ENCODE data around the gene NAA38. TPM values are rescaled to one million over a fixed set of nuclear protein-coding genes. Genes with fewer than 3 reads are reported as not detected.
A peak's percentile ranks its signal among the peaks of the same experiment; 100 is the strongest.

NAA38 gene
- polyA plus RNA-seq, 1 donor, result 50.7 TPM

GRCh38 chr17:7862692-7863437 is 5.5 kb upstream of the NAA38 start:
- Histone ChIP-seq H3K4me1 (ENCODE audit: control insufficient read depth, insufficient read depth, low read length) (peaks cover 12% of the 10 kb centered on the region), H3K27me3 (ENCODE audit: control insufficient read depth, insufficient read depth, low read length) (no peaks in the 10 kb centered on the region), H3K36me3 (ENCODE audit: control insufficient read depth, insufficient read depth, low read length) (peaks cover 25% of the 10 kb centered on the region), H3K27ac (ENCODE audit: low read length) (no peak overlapping the region), H3K4me3 (ENCODE audit: low read length) (no peak overlapping the region), H3K9me3 (ENCODE audit: control insufficient read depth, low read depth, low read length) (no peaks in the 10 kb centered on the region)
- DNase-seq, result no peak
- WGBS (ENCODE audit: insufficient coverage, low lambda C conversion rate), result no CpG with 5 or more reads among the region's 3 CpGs

- Histone ChIP-seq H3K27ac (ENCODE audit: low read length) (no peak overlapping the region), H3K27me3 (ENCODE audit: control insufficient read depth, insufficient read depth, low read length) (no peaks in the 10 kb centered on the region), H3K4me3 (ENCODE audit: low read length) (no peak overlapping the region), H3K36me3 (ENCODE audit: control insufficient read depth, insufficient read depth, low read length) (peaks cover 22% of the 10 kb centered on the region), H3K4me1 (ENCODE audit: control insufficient read depth, insufficient read depth, low read length) (peaks cover 28% of the 10 kb centered on the region), H3K9me3 (ENCODE audit: control insufficient read depth, low read depth, low read length) (peaks cover 3% of the 10 kb centered on the region)
- DNase-seq, result no peak
- no CpG with 5 or more reads among the region's 8 CpGs for WGBS (ENCODE audit: insufficient coverage, low lambda C conversion rate)
Measured at GRCh38 chr17:7859028-7859427, 1.7 kb upstream of the NAA38 start.

- Histone ChIP-seq H3K36me3 (ENCODE audit: control insufficient read depth, insufficient read depth, low read length) (peaks cover 26% of the 10 kb centered on the region), H3K9me3 (ENCODE audit: control insufficient read depth, low read depth, low read length) (peaks cover 3% of the 10 kb centered on the region), H3K27me3 (ENCODE audit: control insufficient read depth, insufficient read depth, low read length) (no peaks in the 10 kb centered on the region), H3K4me1 (ENCODE audit: control insufficient read depth, insufficient read depth, low read length) (peaks cover 28% of the 10 kb centered on the region), H3K4me3 (ENCODE audit: low read length) (peak overlapping the region; percentile 67), H3K27ac (ENCODE audit: low read length) (peak overlapping the region; percentile 93)
- DNase-seq, result peak in 1 of 2 donors; percentile 43
- WGBS (ENCODE audit: insufficient coverage, low lambda C conversion rate), result no CpG with 5 or more reads among the region's 20 CpGs
Measured at GRCh38 chr17:7858522-7858810, 1.1 kb upstream of the NAA38 start.

GRCh38 chr17:7857713-7858521 is 558 bp upstream of the NAA38 start, which contains the start of gene CYB5D1:
TSS of gene CYB5D1 (plus strand) at chr17:7858003. CDS start at chr17:7858135, 132 bp downstream.
- H3K9me3 ChIP-seq (ENCODE audit: control insufficient read depth, low read depth, low read length), result peaks cover 3% of the 10 kb centered on the region
- WGBS (ENCODE audit: insufficient coverage, low lambda C conversion rate), result 0% methylated on average over 1 of the region's 48 CpGs
- peaks cover 28% of the 10 kb centered on the region for H3K4me1 ChIP-seq (ENCODE audit: control insufficient read depth, insufficient read depth, low read length)
- DNase-seq, result peak; percentile 88 to 97
- H3K27ac ChIP-seq (ENCODE audit: low read length), result peak within 1 kb of the TSS; percentile 93
- H3K36me3 ChIP-seq (ENCODE audit: control insufficient read depth, insufficient read depth, low read length), result peaks cover 30% of the 10 kb centered on the region
- peak within 1 kb of the TSS; percentile 67 for H3K4me3 ChIP-seq (ENCODE audit: low read length)
- H3K27me3 ChIP-seq (ENCODE audit: control insufficient read depth, insufficient read depth, low read length), result no peaks in the 10 kb centered on the region

GRCh38 chr17:7856011-7856810 is 1.1 kb downstream of the NAA38 start:
- Histone ChIP-seq H3K36me3 (ENCODE audit: control insufficient read depth, insufficient read depth, low read length) (peaks cover 36% of the 10 kb centered on the region), H3K4me3 (ENCODE audit: low read length) (peak overlapping the region; percentile 67), H3K27me3 (ENCODE audit: control insufficient read depth, insufficient read depth, low read length) (no peaks in the 10 kb centered on the region), H3K4me1 (ENCODE audit: control insufficient read depth, insufficient read depth, low read length) (peaks cover 37% of the 10 kb centered on the region), H3K9me3 (ENCODE audit: control insufficient read depth, low read depth, low read length) (peaks cover 3% of the 10 kb centered on the region), H3K27ac (ENCODE audit: low read length) (peak overlapping the region; percentile 93)
- peak; percentile 39 to 62 for DNase-seq
- no CpG with 5 or more reads among the region's 29 CpGs for WGBS (ENCODE audit: insufficient coverage, low lambda C conversion rate)

GRCh38 chr17:7855660-7856010 is 1.7 kb downstream of the NAA38 start:
- Histone ChIP-seq H3K27ac (ENCODE audit: low read length) (peak overlapping the region; percentile 15), H3K4me3 (ENCODE audit: low read length) (peak overlapping the region; percentile 19), H3K36me3 (ENCODE audit: control insufficient read depth, insufficient read depth, low read length) (peaks cover 36% of the 10 kb centered on the region), H3K4me1 (ENCODE audit: control insufficient read depth, insufficient read depth, low read length) (peaks cover 38% of the 10 kb centered on the region), H3K9me3 (ENCODE audit: control insufficient read depth, low read depth, low read length) (peaks cover 3% of the 10 kb centered on the region), H3K27me3 (ENCODE audit: control insufficient read depth, insufficient read depth, low read length) (no peaks in the 10 kb centered on the region)
- no CpG with 5 or more reads among the region's 15 CpGs for WGBS (ENCODE audit: insufficient coverage, low lambda C conversion rate)
- no peak for DNase-seq

- Histone ChIP-seq H3K27me3 (ENCODE audit: control insufficient read depth, insufficient read depth, low read length) (no peaks in the 10 kb centered on the region), H3K4me3 (ENCODE audit: low read length) (peak within 1 kb of the TSS; percentile 19), H3K4me1 (ENCODE audit: control insufficient read depth, insufficient read depth, low read length) (peaks cover 38% of the 10 kb centered on the region), H3K36me3 (ENCODE audit: control insufficient read depth, insufficient read depth, low read length) (peaks cover 42% of the 10 kb centered on the region), H3K27ac (ENCODE audit: low read length) (peak within 1 kb of the TSS; percentile 15), H3K9me3 (ENCODE audit: control insufficient read depth, low read depth, low read length) (peaks cover 3% of the 10 kb centered on the region)
- no peak for DNase-seq
- 65% methylated on average over 4 of the region's 57 CpGs for WGBS (ENCODE audit: insufficient coverage, low lambda C conversion rate)
Measured at GRCh38 chr17:7854851-7855659, 2.3 kb downstream of the NAA38 start, which contains the start of gene TMEM88. TSS of gene TMEM88 (plus strand) at chr17:7855066. CDS start at chr17:7855075, 9 bp downstream.

GRCh38 chr17:7854078-7854777 is 3.1 kb downstream of the NAA38 start:
- H3K36me3 ChIP-seq (ENCODE audit: control insufficient read depth, insufficient read depth, low read length), result peaks cover 46% of the 10 kb centered on the region
- WGBS (ENCODE audit: insufficient coverage, low lambda C conversion rate), result 53% methylated on average over 4 of the region's 31 CpGs
- no peaks in the 10 kb centered on the region for H3K27me3 ChIP-seq (ENCODE audit: control insufficient read depth, insufficient read depth, low read length)
- no peak overlapping the region for H3K27ac ChIP-seq (ENCODE audit: low read length)
- H3K9me3 ChIP-seq (ENCODE audit: control insufficient read depth, low read depth, low read length), result peaks cover 3% of the 10 kb centered on the region
- no peak for DNase-seq
- H3K4me3 ChIP-seq (ENCODE audit: low read length), result no peak overlapping the region
- peaks cover 37% of the 10 kb centered on the region for H3K4me1 ChIP-seq (ENCODE audit: control insufficient read depth, insufficient read depth, low read length)

- Histone ChIP-seq H3K36me3 (ENCODE audit: control insufficient read depth, insufficient read depth, low read length) (peaks cover 52% of the 10 kb centered on the region), H3K4me1 (ENCODE audit: control insufficient read depth, insufficient read depth, low read length) (peaks cover 31% of the 10 kb centered on the region)
Measured at GRCh38 chr17:7853691-7854038, 3.7 kb downstream of the NAA38 start.

More at GRCh38 chr17:7853691-7854038, 3.7 kb downstream of the NAA38 start:
- Histone ChIP-seq H3K4me3 (ENCODE audit: low read length) (no peak overlapping the region), H3K27me3 (ENCODE audit: control insufficient read depth, insufficient read depth, low read length) (no peaks in the 10 kb centered on the region), H3K27ac (ENCODE audit: low read length) (no peak overlapping the region), H3K9me3 (ENCODE audit: control insufficient read depth, low read depth, low read length) (peaks cover 6% of the 10 kb centered on the region)
- no peak for DNase-seq
- 86% methylated on average over 1 of the region's 21 CpGs for WGBS (ENCODE audit: insufficient coverage, low lambda C conversion rate)
